LNCAP (cell line): ENCODE measurements around the gene RRAS2.

Experiments
- CTCF ChIP-seq: fragments of 450-650 bp; IDR thresholded peaks from 2 replicates; pipeline ENCODE4 v1.5.1; 2017; ENCODE audit warnings: mild to moderate bottlenecking

RRAS2 gene

GRCh38 chr11:14356342-14356741 lies 2.6 kb downstream of the RRAS2 start:
- TF ChIP-seq CTCF = no peak

GRCh38 chr11:14350716-14351238 lies 8.2 kb downstream of the RRAS2 start:
- TF ChIP-seq CTCF = no peak

- TF ChIP-seq CTCF = no peak
Measured at GRCh38 chr11:14350215-14350614, 8.8 kb downstream of the RRAS2 start.

- no peak for TF ChIP-seq CTCF
Measured at GRCh38 chr11:14347991-14348390, 11.0 kb downstream of the RRAS2 start.

GRCh38 chr11:14347494-14347893 lies 11.5 kb downstream of the RRAS2 start:
- no peak for TF ChIP-seq CTCF

GRCh38 chr11:14346303-14346955 lies 12.6 kb downstream of the RRAS2 start:
- TF ChIP-seq CTCF = no peak

- no peak for TF ChIP-seq CTCF
Measured at GRCh38 chr11:14345668-14346067, 13.3 kb downstream of the RRAS2 start.

GRCh38 chr11:14342906-14343305 lies 16.1 kb downstream of the RRAS2 start:
- TF ChIP-seq CTCF = no peak
